ENCODE measurements around the gene PTPRN2. TPM values are rescaled to one million over a fixed set of nuclear protein-coding genes. Genes with fewer than 3 reads are reported as not detected.

PTPRN2 gene
- total and polyA plus RNA-seq, 2 donors from 2014 or later = 4.8 to 6.2 TPM

- DNase-seq (no peak), FAIRE-seq (no peak)
- TF ChIP-seq CTCF (IDR thresholded peaks at IDR 0.05; ENCODE audit: borderline replicate concordance, extremely low read depth, insufficient read depth) = no peak
- Histone ChIP-seq H3K4me3 (ENCODE audit: low read length in 3 of 3) (no peak overlapping the region), H3K36me3 (ENCODE audit: control insufficient read depth in 2 of 3, insufficient read depth in 3 of 3, low read length in 3 of 3) (no peaks in the 10 kb centered on the region), H3K4me1 (ENCODE audit: control insufficient read depth in 2 of 3, insufficient read depth in 2 of 3, low read depth in 1 of 3, low read length in 3 of 3) (no peaks in the 10 kb centered on the region), H3K27me3 (ENCODE audit: control insufficient read depth, insufficient read depth, low read length) (no peaks in the 10 kb centered on the region), H3K27ac (ENCODE audit: low read depth in 2 of 2, low read length in 2 of 2) (no peak overlapping the region), H3K9ac (ENCODE audit: low read length in 3 of 3) (no peak overlapping the region), H3K9me3 (ENCODE audit: control insufficient read depth in 2 of 3, insufficient read depth in 1 of 3, low read length in 3 of 3) (peaks cover 0 to 4% (median 0%) of the 10 kb centered on the region in 3 donors)
- intact Hi-C loops (cut with DNase I) = no loop called here
These were observed 478.1 kb downstream of the PTPRN2 start for GRCh38 chr7:158109364-158110033.

GRCh38 chr7:158108646-158109293 lies 478.9 kb downstream of the PTPRN2 start:
- DNase-seq (no peak), FAIRE-seq (no peak)
- intact Hi-C loops (cut with DNase I) = no loop called here

GRCh38 chr7:158107806-158108205 lies 479.8 kb downstream of the PTPRN2 start:
- Histone ChIP-seq H3K4me3 (ENCODE audit: low read length in 3 of 3) (no peak overlapping the region), H3K4me1 (ENCODE audit: control insufficient read depth in 2 of 3, insufficient read depth in 2 of 3, low read depth in 1 of 3, low read length in 3 of 3) (no peaks in the 10 kb centered on the region), H3K9me3 (ENCODE audit: control insufficient read depth in 2 of 3, insufficient read depth in 1 of 3, low read length in 3 of 3) (no peaks in the 10 kb centered on the region), H3K27me3 (ENCODE audit: control insufficient read depth, insufficient read depth, low read length) (no peaks in the 10 kb centered on the region), H3K27ac (ENCODE audit: low read depth in 2 of 2, low read length in 2 of 2) (no peak overlapping the region), H3K36me3 (ENCODE audit: control insufficient read depth in 2 of 3, insufficient read depth in 3 of 3, low read length in 3 of 3) (no peaks in the 10 kb centered on the region), H3K9ac (ENCODE audit: low read length in 3 of 3) (no peak overlapping the region)
- no peak for DNase-seq
- no peak for FAIRE-seq
- TF ChIP-seq CTCF (IDR thresholded peaks at IDR 0.05; ENCODE audit: borderline replicate concordance, extremely low read depth, insufficient read depth) = no peak
- intact Hi-C loops (cut with DNase I) = no loop called here

More at GRCh38 chr7:158108646-158109293, 478.9 kb downstream of the PTPRN2 start:
- Histone ChIP-seq H3K9ac (ENCODE audit: low read length in 3 of 3) (no peak overlapping the region), H3K4me1 (ENCODE audit: control insufficient read depth in 2 of 3, insufficient read depth in 2 of 3, low read depth in 1 of 3, low read length in 3 of 3) (no peaks in the 10 kb centered on the region), H3K27me3 (ENCODE audit: control insufficient read depth, insufficient read depth, low read length) (no peaks in the 10 kb centered on the region), H3K9me3 (ENCODE audit: control insufficient read depth in 2 of 3, insufficient read depth in 1 of 3, low read length in 3 of 3) (no peaks in the 10 kb centered on the region), H3K36me3 (ENCODE audit: control insufficient read depth in 2 of 3, insufficient read depth in 3 of 3, low read length in 3 of 3) (no peaks in the 10 kb centered on the region), H3K27ac (ENCODE audit: low read depth in 2 of 2, low read length in 2 of 2) (no peak overlapping the region), H3K4me3 (ENCODE audit: low read length in 3 of 3) (no peak overlapping the region)
- TF ChIP-seq CTCF (IDR thresholded peaks at IDR 0.05; ENCODE audit: borderline replicate concordance, extremely low read depth, insufficient read depth) = no peak

Measured in kidney (tissue), 14 donors.